Sciatic nerve (tissue), 2 donors: Measurements from ENCODE around the gene MYH14. TPM values are rescaled to one million over a fixed set of nuclear protein-coding genes. Genes with fewer than 3 reads are reported as not detected.
A peak's percentile ranks its signal among the peaks of the same experiment; 100 is the strongest.

Experiments used
- ATAC-seq: fragments of 200-7000 bp; cut with Tn5 transposase; one replicate; pipeline ENCODE4 v1.9.1; 2020; ENCODE audit warnings: mild to moderate bottlenecking, moderate library complexity
- DNase-seq: peaks from one replicate; pipeline ENCODE4 v3.0.0-alpha.2; 2020; ENCODE audit warnings: low spot score
- intact Hi-C: fragments of 100-400 bp; cut with DNase I; formaldehyde crosslinking; loops from one replicate; pipeline ENCODE4 v1.14.2; 2022
- total RNA-seq: library from RNA; stranded (reverse); fragmentation: NEBNext Ultra II Directional; extraction: Animal tissue kit (Norgen Biotek cat#: 25700); gene quantifications from one replicate; pipeline ENCODE4 v1.2.1, GENCODE V29; 2021
- donor health status: DM: no; HTN: no; CAD: no.
- donor health status: DM: no; HTN: no; CAD: no.

Gene MYH14
- total RNA-seq = 48.7 TPM

DNA sequence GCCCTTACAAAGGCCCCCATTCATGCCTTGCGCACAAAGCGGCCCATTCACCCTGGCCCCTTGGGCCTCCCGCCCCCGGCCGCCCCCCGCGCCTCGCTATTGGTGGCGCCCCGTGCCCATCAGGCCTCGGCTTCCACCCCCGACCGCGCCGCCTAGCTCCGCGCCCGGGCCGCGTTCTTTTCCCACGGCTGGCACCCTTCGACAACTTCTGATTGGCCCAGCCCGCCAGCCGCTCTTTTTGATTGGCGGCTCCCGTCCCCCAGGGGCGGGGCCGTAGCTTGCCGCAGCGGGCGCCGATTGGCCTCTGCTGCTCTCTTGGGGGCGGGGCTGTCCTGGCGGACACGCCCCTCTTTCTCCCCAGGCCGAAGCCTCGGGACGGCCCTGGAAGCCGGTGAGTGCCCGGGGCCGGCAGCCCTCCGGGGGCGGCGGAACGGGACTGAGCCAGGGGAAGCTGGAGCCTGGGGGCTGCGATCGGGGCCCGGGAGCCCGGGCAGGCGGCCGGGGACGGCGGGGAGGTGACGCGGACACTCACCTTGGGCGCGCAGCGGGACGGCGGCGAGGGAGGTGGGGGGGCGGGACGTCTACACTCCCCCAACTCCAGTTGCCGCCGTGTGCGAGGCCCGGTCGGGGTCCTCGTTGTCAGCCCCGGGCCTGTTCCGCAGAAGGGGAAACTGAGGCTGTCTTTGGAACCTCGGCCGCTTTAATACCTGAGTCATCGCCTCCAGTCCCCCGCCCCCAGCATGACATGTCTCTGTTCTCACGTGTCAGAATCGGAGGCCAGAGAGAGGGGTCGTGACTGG lies at the start of gene MYH14:
TSS of gene MYH14 (plus strand) at position 342 of the 800 bp plus-strand sequence. CDS start 6,744 bp downstream, outside the sequence.
- ATAC-seq (peak; percentile 94), DNase-seq (peak; percentile 92)
- intact Hi-C loops = no loop called here

DNA sequence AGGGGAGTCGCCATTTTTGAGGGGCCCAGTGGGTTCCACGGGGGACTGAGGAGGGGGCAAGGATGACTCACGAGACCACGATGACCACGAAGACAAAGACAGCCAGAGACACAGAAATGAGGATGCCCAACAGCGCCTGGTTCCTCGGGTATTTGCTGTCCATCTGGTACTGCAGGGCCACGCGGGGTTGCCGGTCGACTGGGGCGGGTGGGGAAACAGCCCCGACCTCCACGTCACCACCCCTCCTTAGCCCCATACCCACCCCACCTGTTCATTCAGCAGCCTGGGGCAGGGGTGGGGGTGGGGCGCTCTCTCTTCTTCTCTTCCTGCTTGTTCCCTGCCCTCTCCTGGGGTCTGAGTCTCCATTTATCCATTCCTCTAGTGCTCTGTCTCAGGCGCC lies 48.9 kb upstream of the MYH14 start:
- DNase-seq = no peak
- intact Hi-C loops = no loop called here
- no peak for ATAC-seq

DNA sequence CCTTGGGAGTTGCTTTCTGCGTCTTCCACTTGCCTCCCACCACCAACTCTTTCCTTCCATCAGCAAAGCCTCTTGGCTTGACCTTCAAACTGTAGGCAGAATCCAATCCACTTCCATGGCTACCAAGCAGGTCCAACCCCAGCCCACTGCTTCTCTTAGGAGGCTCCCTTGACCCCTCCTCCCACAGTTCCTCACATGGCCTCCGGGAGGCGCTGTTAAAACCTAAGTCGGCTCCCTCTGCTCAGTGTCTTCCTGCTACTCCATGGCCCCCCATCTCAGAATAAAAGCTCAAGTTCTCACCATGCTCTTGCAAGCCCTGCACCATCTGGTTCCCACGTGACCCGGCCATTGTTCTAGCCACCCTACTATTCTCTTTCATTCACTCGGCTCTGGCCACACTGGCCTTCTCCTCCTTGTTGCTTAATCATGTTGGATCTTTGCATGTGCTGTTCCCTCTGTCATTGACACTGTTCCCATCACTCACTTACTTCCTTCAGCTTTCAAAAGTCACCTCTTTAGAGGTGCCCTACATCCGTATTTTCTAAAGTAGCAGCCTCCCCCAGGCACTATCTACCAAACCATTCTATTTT lies 47.8 kb upstream of the MYH14 start:
- intact Hi-C loops = no loop called here
- no peak for ATAC-seq
- no peak for DNase-seq

DNA sequence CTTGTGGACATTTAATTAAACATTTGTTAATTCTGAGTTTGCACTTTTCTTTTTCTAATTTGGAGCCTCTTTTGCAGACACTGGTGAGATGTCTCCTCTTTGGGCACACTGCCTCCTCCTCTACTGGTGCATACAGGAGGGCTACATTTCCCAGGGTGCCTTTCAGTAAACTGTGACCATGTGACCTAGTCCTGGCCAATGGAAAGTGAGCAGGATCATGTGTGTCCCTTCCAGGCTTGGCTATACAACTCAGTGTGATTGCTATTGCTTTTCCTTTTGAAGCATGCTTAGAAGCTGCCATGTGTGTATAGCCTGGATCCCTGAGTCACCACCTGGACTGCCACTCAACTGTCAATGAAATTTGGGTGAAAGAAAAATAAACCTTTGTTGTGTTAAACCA lies 44.8 kb upstream of the MYH14 start:
- ATAC-seq (no peak), DNase-seq (no peak)
- intact Hi-C loops = no loop called here

DNA sequence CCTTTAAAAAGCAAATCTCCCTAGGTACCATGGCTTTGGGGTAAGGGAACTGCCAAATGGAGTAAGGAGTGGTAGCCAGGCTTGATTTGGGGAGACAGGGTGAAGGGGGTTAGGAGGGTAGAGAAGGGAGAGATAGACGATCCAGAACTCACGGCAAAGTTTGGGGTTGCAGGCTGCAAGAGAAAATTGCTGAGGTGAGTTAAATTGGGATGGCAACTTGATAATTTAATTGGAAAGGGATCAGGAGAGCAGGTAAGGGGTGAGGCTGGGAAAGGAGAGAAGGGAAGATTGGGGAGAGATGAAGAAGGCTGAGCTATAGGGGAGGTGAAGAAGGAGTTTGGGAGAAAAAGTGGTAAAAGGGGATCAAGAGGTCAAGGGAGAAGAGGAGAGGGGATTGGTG lies 44.3 kb upstream of the MYH14 start:
- no peak for ATAC-seq
- no peak for DNase-seq
- intact Hi-C loops = no loop called here

DNA sequence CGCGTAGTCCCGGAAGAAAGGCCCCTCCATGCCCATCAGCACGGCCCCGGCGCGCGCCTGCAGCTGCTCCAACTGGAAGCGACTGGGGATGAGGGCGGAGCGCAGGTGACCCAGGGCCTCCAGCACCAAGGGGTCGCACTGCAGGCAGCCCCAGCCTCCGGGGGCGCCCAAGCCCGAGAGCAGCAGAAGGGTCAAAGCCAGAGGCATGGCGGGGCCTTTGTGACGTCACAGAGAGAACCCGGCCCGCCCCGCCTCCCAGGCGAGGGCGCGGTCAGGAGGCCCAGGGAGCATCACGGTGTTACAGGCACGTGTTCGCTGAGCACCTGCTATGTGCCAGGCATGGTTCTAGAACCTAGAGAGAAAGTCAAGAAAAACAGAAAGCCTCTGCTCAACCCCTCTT lies 40.4 kb upstream of the MYH14 start, which contains the start of gene IZUMO2:
TSS of gene IZUMO2 (minus strand) at position 294 of the 400 bp plus-strand sequence. CDS start at position 207, 87 bp downstream.
- intact Hi-C loops = no loop called here
- ATAC-seq (no peak), DNase-seq (no peak)

DNA sequence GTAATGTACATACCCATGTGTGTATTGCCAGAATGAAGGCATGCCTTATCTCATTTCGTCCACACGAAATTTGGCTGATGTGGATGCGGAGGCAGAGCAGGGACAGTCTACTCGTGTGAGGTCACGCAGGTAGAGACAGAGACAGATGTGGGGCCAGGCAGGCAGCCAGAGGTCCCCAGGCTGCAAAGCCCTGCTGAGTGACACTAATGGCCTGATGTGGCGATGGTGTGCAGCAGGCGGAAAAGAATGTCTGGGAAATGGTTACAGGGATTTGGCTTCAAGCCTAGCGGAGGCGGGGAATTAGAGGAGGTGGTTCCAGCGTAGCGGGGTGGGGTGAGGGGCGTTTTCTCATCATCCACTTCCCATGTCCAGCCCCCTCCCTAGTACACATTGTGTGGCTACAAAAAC lies 36.1 kb upstream of the MYH14 start:
- intact Hi-C loops = no loop called here
- no peak for ATAC-seq
- no peak for DNase-seq

DNA sequence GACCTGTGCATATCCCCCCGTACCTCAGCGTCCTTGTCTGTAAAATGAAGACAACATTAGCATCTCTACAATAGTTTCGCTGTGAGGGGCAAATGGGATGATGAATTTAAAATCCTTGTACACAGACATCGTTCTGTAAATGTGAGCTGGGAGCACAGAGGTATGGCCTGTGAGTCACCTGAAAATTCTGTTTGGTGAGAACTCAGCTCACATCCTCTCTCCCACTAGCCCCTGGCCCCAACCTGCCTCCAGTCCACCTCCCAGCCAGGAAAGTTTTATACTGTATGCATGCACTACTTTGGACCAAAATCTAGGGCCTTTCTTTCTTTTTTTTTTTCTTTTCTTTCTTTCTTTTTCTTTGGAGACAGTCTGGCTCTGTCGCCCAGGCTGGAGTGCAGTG lies 31.7 kb upstream of the MYH14 start:
- no peak for DNase-seq
- intact Hi-C loops = no loop called here
- ATAC-seq = no peak

DNA sequence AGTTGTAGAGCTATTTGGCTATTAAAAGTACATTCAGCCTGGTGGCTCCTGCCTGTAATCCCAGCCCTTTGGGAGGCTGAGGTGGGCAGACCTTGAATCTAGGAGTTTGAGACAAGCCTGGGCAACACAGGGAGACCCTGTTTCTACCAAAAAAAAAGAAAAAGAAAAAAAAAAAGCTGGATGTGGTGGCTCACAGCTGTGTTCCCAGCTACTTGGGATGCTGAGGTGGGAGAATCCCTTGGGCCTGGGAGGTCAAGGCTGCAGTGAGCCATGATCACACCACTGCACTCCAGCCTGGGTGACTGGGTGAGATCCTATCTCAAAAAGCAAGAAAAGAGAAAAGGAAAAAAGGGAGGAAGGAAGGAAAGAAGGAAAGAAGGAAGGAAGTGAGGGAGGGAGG lies 30.7 kb upstream of the MYH14 start:
- ATAC-seq = no peak
- intact Hi-C loops = no loop called here
- DNase-seq = no peak

DNA sequence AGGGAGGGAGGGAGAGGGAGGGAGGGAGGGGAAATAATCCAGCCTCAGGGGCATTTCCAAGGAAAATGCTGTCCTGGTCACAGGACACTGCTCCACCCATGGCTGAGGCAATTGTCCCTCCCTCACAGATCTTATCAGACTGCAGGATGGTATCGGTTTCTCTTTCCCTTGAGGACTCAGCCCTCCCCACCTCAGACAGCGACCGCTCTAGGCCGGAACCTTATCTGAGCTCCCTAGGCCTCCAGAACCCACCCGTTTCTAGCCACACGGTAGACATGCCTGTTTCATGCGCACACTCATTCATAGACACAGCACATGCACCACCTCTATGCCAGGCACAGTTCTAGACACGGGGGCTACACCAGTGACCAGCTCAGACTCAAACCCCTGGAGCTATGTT lies 30.3 kb upstream of the MYH14 start:
- intact Hi-C loops = no loop called here
- ATAC-seq (no peak), DNase-seq (no peak)

DNA sequence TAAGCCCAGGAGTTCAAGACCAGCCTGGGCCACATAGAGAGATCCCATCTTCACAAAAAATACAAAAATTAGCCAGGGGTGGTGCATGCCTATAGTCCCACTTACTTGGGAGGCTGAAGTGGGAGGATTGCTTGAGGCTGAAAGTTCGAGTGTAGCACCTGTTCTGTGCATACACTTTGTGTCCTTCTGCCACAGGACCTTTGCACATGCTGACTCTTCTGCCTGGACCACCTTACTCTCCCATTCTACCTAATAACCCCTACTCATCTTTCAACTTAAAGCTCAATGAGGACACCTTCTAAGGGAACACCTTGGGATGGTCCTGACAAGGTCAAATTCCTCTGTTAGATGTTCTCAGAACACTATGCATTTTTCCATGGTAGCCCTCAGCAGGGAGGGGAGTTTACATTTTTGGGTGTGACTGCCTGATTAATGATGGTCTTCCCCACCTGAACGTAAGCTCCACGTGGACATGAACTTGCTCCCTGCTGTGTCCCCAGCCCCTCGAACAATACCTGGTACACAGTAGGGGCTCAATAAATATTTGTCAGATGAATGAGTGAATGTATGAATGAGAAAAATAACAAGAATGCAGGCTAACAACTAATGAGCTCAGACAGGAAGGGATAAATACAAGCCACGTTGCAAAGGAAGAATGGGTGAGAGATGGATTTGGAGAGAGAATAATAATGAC lies 29.2 kb upstream of the MYH14 start:
- ATAC-seq (no peak), DNase-seq (no peak)
- intact Hi-C loops = no loop called here

DNA sequence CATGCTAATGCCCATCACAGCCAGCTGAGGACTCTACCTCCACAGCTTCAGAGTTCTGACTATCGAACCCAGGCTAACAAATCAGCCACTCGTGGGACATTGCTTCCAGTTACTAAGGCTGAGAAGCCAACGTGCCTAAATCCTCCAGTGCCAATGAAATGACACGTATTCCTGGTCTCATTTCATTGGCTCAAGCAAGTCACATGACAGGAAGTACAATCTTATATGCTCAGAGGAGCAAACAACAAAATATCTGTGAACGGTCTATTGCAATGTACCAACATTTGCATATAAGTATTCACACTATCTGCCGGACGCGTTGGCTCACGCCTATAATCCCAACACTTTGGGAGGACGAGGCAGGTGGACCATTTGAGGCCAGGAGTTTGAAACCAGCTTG lies 27.5 kb upstream of the MYH14 start:
- DNase-seq (no peak), ATAC-seq (no peak)
- intact Hi-C loops = no loop called here

DNA sequence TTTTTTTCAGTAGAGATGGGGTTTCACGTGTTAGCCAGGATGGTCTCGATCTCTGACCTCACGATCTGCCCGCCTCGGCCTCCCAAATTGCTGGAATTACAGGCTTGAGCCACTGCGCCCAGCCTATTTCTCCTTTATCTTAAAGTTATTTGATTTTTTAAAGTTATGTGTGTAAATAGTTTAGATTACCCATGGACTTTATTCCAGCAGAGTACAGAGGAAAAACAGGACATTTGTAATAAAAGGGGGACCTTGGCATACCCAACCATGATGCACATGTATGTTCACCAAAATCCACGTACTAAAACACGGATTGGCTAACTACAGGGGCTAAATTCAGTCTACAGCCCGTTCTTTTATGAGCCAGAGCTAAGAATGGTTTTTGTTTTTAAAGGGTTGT lies 26.6 kb upstream of the MYH14 start:
- intact Hi-C loops = no loop called here
- DNase-seq (no peak), ATAC-seq (no peak)

DNA sequence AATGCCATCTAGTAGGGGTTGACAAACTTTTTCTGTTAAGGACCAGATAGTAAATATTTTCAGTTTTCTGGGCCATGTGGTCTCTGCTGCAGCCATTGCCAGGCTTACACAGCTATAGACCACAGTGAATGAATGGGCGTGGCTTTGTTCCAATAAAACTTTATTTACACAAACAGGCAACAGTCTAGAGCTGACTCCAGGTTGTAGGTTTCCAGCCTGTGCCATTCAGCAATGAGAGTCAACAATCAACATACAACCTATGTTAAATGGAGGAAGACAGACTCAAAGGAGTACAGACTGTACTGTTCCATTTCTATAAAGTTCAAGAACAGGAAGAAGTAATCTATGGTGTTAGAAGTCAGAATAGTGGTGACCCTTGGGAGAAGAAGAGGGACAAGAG lies 25.1 kb upstream of the MYH14 start:
- ATAC-seq = no peak
- no peak for DNase-seq
- intact Hi-C loops = no loop called here

DNA sequence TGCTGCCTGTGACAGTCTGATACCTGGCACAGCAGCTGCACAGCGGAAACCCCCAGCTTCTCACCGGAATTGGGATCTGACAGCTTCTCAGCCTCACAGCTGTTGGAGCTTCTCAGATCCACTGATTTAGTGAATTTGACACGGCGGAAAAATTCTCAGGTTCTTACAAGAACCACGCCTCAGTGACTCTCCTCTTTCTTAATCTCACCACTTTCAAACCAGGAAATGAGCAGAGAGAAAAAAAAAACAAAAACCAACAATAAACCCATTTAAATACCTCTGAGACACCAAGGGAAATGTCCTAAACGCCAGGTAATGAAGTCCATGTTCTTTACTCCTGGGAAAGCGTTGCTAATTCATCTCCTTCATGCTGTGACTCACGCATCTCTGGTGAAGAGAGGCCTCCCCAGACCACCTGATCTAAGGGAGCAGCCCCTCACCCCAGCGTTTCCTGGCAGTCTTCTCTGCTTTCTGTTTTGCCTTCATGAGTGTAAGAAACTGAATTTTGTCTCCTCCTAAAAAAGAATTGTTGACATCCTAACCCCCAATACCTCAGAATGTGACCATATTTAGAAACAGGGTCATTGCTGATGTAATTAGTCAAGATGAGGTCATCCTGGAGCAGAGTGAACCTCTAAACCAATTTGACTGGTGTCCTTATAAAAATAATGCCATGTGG lies 24.4 kb upstream of the MYH14 start:
- DNase-seq = no peak
- intact Hi-C loops = no loop called here
- ATAC-seq = no peak

DNA sequence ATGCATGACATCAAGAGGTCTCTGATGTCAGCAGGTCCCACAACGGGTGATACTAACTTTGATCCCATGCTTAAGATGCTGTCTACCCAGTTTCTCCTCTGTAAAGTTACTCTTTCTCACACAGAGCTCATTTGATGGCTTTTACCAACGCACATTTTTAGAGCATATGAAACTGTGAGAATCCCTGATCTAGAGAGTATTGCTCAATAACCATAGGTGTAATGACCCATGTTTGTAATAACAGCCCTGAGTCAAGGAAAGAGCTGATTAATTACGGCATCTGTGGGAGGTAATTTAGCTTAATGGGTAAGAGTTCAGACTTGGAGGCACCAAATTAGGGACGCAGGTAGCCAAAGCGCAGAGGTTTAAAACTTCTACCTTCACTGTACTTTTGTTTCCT lies 22.3 kb upstream of the MYH14 start:
- ATAC-seq = no peak
- intact Hi-C loops = no loop called here
- no peak for DNase-seq

DNA sequence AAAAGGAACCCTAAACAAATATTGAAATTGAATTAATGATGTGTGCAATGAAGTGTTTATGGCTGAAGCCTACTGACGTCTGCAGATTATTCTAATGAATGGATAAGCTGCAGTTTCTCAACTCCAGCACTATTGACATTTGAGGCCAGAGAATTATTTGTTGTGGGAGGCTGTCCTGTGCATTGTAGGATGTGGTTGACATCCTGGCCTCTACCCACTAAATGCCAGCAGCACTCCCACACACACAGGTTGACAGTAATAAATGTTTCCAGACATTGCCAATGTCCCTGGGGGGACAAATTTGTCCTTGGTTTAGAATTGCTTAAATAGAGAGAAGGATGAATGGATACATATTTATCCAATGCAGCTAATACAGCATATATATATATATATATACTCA lies 19.2 kb upstream of the MYH14 start:
- intact Hi-C loops = no loop called here
- DNase-seq = no peak
- ATAC-seq = no peak

DNA sequence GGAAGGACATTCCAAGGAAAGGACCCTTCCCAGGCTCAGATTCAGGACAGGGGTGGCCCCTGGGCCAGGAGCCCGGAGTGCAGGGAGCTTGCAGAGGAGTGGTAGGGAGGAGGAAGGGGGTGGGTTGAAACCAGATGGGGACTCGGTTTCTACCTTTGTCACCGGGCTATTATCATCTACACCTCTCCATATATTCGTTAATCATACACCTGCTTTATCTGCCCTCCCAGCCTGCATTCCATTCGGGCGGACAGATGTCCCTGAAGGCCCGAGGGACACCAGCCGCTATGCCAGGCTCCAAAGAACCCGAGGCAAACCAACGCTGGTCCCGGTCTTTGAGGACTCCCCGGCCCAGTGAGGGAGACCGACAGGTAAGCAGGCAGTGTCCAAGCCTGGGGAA lies 15.5 kb upstream of the MYH14 start:
- intact Hi-C loops = no loop called here
- ATAC-seq (no peak), DNase-seq (no peak)

DNA sequence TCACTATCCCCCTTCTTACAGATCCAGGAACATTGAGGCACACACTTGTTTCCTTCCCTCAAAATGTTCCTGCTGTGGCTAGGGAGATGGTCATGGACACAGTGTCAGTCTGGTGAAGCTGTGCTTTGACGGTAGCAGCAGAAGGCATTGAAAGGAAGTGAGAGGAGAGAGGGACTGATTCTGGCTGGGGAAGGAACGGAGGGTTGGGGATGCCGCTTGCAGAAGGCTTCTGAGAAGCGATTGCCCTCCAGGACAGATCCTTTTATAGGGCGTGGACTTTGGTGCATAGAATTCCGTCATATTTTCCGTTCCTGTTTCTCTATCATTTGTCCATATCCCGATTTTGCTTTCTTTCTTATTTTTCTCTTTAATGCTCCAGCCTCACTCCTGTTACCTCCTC lies 14.1 kb upstream of the MYH14 start:
- no peak for DNase-seq
- intact Hi-C loops = no loop called here
- ATAC-seq = no peak

DNA sequence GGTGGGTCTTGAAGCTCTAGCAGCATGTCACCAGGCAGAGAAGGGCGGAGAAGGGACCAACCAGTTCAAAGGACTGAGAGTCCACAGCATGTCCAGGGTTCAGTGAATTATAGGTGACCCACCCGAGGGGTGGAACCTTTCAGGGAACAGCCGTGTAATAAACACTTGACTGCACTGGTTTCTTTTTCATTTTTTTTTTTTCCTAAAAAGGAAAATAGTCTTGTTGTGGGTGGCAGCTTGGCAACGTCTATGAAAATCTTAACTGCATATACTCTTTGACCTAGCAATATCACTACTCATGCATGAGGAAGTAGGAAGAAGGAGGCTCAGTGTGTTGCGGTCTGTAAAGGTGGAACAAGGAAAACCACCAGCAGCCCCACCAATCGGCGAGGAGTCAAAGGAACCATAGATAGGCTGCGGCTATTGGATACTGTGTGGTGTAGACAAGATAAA lies 13.0 kb upstream of the MYH14 start:
- DNase-seq = no peak
- no peak for ATAC-seq
- intact Hi-C loops = no loop called here
